Esophagus squamous epithelium (tissue), 4 donors: Measurements from ENCODE around the gene CELA3B.

ENCODE experiments used
- POLR2A ChIP-seq, 4 donors: fragments of 450-650 bp; IDR thresholded peaks; one replicate each; pipeline ENCODE4 v1.6.1; 2017; ENCODE audit warnings: antibody characterized with exemption in 4 of 4, mild to moderate bottlenecking in 4 of 4, moderate library complexity in 3 of 4
- TF ChIP-seq, protein P1 (sequence below), 6 experiments: fragments of 450-650 bp in 4 of 6; fragments of 200-600 bp in 2 of 6; sonication (generic) in 2 of 6; IDR thresholded peaks; one replicate each; pipeline ENCODE4 v1.5.1; 2016 to 2019; ENCODE audit warnings: antibody characterized with exemption in 6 of 6, mild to moderate bottlenecking in 4 of 6, moderate library complexity in 4 of 6

DNA sequence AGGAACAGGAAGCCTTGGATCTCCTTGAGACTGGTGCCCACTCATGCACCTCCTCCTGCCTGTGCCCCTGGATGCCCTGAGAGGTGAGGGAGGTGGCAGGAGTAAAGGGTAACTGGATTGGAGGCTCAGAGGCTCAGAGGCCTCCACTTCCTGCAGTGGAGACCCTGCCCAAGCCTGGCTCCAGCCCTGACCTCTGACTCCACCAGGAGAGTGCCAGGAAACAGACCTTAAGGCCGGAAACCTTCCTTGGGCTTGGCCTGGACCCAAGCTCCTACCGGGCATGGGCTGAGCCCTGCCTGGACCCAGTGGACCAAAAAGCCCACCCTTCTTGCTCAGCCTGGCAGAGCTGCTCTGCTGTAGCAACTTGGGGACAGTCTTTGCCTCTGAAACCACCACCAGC lies 15.0 kb upstream of the CELA3B start:
- TF ChIP-seq, protein P1, sequence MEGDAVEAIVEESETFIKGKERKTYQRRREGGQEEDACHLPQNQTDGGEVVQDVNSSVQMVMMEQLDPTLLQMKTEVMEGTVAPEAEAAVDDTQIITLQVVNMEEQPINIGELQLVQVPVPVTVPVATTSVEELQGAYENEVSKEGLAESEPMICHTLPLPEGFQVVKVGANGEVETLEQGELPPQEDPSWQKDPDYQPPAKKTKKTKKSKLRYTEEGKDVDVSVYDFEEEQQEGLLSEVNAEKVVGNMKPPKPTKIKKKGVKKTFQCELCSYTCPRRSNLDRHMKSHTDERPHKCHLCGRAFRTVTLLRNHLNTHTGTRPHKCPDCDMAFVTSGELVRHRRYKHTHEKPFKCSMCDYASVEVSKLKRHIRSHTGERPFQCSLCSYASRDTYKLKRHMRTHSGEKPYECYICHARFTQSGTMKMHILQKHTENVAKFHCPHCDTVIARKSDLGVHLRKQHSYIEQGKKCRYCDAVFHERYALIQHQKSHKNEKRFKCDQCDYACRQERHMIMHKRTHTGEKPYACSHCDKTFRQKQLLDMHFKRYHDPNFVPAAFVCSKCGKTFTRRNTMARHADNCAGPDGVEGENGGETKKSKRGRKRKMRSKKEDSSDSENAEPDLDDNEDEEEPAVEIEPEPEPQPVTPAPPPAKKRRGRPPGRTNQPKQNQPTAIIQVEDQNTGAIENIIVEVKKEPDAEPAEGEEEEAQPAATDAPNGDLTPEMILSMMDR (IDR thresholded peaks at IDR 0.05), result no peak
- no peak for TF ChIP-seq POLR2A (IDR thresholded peaks at IDR 0.05)
